GM13977 (cell line): ENCODE results near the gene FHL1.
A peak's percentile ranks its signal among the peaks of the same experiment; 100 is the strongest.
"Not testable (repeated sequence)": the region's sequence is repeated elsewhere in the genome, so short reads cannot be mapped to it uniquely, and the experiment has no call there.

Experiments used
- DNase-seq: peaks from one replicate; pipeline ENCODE4 v3.0.0; 2012; ENCODE audit warnings: low spot score
- in situ Hi-C: fragments of 300-500 bp; cut with MboI; formaldehyde crosslinking; loops from one replicate; pipeline ENCODE4 v1.12.0; 2022; ENCODE audit warnings: low sequenced_read_pairs, low pct_unique_long_range_greater_than_20kb, mixed read lengths, inconsistent platforms; ENCODE audit not compliant: unreplicated experiment
- TF ChIP-seq, protein P1 (sequence below): IDR thresholded peaks from 2 replicates; pipeline ENCODE4 v1.5.1; 2012; ENCODE audit warnings: mild to moderate bottlenecking, control low read depth; ENCODE audit not compliant: insufficient read depth; ENCODE audit errors: extremely low read depth, missing control alignments

FHL1 gene

GRCh38 chrX:136158685-136159084 lies 11.4 kb downstream of the FHL1 start:
- in situ Hi-C loops, result no loop called here
- TF ChIP-seq, protein P1, sequence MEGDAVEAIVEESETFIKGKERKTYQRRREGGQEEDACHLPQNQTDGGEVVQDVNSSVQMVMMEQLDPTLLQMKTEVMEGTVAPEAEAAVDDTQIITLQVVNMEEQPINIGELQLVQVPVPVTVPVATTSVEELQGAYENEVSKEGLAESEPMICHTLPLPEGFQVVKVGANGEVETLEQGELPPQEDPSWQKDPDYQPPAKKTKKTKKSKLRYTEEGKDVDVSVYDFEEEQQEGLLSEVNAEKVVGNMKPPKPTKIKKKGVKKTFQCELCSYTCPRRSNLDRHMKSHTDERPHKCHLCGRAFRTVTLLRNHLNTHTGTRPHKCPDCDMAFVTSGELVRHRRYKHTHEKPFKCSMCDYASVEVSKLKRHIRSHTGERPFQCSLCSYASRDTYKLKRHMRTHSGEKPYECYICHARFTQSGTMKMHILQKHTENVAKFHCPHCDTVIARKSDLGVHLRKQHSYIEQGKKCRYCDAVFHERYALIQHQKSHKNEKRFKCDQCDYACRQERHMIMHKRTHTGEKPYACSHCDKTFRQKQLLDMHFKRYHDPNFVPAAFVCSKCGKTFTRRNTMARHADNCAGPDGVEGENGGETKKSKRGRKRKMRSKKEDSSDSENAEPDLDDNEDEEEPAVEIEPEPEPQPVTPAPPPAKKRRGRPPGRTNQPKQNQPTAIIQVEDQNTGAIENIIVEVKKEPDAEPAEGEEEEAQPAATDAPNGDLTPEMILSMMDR, result no peak
- no peak for DNase-seq

GRCh38 chrX:136159611-136160025 lies 12.3 kb downstream of the FHL1 start:
- TF ChIP-seq, protein P1, result no peak
- in situ Hi-C loops, result no loop called here
- no peak for DNase-seq

GRCh38 chrX:136162827-136163570 lies 15.7 kb downstream of the FHL1 start:
- DNase-seq, result no peak
- TF ChIP-seq, protein P1, result peak; percentile 82
- in situ Hi-C loops, result no loop called here

DNA sequence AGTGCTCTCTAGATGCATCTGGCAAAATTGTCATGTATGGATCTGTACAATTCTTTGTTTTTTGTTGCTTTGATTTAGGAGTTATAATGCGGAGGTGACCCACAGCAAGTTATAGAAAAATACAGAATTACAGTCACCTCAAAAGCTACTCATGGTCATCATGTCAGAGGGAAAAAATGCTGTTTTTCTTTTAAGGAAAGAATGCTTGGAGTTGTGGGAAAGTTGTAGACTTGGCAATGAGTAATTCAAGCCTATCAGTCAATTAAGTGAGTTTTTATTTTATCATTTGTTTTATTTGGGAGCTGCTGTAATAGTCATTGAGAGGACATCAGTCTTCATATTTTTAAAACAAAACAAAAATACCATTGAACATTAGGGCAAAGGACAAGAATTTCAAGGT lies 16.4 kb downstream of the FHL1 start:
- DNase-seq, result no peak
- in situ Hi-C loops, result no loop called here
- TF ChIP-seq, protein P1, result no peak

DNA sequence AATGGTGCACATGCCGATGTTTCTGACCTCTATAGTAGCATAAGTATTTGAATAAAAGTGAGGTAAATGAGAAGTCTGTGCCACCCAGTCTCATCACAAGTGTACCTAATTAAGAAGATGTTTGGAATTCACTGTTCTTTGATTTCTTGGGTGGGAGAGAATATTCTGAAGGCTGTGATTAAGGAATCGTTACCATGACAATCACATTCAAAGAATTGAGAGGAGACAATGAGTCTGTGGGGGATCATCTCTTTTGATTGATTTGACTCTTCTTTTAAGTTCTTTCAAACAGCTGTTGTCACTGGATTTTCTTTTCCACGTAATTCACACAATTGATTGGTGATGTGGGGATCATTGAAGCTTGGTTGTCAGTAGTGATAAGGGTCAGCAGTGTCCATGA lies 18.1 kb downstream of the FHL1 start:
- TF ChIP-seq, protein P1, result no peak
- no peak for DNase-seq
- in situ Hi-C loops, result no loop called here

DNA sequence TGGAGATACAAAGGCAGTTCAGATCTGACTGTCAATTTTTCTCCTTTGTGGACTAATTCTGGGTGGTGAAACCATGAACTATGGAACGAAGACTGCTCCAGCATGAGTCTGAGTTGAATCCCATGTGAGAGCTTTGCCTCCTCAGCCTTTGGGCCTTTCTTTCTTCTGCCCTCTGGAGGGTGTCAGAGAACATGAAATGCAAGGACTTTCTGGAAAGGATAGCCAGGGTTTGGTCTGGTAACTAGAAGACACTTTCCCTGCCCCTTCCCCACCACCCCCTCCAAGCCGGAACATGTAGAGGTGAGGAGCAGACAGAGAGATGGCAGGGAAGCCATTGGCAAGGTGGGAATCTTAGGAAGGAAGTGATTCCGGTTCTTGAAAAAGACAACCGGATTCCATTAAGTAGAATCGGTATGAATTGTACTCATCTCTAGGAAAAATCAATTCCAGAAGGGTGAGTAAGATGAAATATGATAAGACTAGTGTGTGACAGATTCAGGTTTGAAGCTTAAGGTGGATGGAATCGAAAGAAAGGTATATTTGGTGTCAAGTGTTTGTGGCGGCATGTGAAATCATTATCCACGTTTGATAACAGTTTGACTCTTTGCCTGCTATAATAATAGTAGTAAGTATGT lies 19.0 kb downstream of the FHL1 start:
- no peak for DNase-seq
- in situ Hi-C loops, result no loop called here
- TF ChIP-seq, protein P1, result peak; percentile 29

DNA sequence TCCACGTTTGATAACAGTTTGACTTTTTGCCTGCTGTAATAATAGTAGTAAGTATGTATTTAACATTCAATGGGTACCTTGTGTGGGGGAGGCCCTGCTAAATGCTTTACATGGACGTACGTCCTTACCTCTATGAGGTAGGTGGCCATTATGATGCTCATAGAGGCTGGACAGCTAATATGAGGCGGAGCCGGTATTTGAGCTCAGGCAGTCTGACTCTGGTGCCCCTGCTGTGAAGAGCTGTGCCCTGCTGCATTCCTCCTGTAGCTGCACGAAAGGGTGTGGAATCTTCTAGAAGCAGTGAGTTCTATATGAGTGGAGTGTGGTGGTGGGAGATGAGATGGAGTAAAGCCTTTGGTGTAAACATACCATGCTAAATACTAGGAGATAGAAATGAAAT lies 20.7 kb downstream of the FHL1 start:
- DNase-seq, in situ Hi-C loops: not testable (repeated sequence)
